ENCODE results near the gene DIP2C. TPM values are rescaled to one million over a fixed set of nuclear protein-coding genes. Genes with fewer than 3 reads are reported as not detected.

DIP2C gene
- polyA plus RNA-seq, 3 donors: 0.11 TPM; not detected in 2

DNA sequence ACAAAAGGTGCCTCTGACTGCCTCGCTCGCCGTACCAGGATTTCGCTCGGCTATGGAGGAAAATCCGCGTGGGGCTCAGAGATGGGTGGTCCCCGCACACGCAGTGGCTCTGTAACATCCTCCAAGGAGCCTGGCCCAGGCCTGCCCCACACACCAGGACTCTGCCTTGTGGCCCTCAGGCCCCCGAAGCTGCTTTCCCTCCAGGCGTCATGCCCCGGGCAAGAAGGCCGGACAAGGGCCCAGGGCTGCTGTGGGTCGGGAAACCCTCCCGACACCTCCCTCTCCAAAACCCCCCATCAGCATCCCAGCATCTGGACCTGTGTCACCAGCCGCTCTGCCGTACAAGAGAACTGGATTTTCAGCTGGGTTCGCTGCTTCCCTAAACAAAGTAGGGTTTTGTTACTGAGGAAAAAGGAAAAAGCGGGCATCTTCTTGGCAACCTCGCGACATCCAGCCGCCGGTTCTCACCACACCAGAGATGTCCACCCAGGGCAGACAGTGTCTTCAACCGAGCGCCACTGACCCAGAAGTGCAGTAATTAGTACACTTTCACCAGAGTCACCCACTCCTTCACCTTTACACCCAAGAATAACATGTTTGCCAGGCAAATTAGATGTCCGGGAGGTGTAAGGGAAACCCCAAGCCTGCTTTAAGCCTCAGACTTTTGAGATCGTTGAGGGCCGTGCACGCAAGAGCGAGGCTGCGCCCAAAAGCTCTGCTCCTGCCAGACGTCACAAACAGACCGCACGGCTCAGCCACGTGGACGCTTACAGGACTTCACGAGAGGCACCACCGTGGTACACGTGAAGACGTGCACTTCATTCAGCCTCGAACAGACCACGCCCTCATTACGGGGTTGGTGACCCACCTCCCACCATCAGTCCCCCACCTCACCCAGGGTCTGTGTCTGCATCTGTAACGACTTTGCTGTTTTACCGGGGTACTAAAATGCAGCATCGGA, 62.2 kb downstream of the DIP2C start:
- H3K4me1 ChIP-seq (ENCODE audit: control insufficient read depth in 1 of 2, insufficient read depth in 2 of 2, low read length in 2 of 2): no peaks in the 10 kb centered on the region
- H3K4me3 ChIP-seq (replicated peaks in 1 of 3; ENCODE audit: low read depth in 2 of 3, low read length in 3 of 3): no peak overlapping the region
- no peak overlapping the region for H3K27ac ChIP-seq (ENCODE audit: low read depth in 1 of 2, low read length in 2 of 2)
- TF ChIP-seq, protein P1, sequence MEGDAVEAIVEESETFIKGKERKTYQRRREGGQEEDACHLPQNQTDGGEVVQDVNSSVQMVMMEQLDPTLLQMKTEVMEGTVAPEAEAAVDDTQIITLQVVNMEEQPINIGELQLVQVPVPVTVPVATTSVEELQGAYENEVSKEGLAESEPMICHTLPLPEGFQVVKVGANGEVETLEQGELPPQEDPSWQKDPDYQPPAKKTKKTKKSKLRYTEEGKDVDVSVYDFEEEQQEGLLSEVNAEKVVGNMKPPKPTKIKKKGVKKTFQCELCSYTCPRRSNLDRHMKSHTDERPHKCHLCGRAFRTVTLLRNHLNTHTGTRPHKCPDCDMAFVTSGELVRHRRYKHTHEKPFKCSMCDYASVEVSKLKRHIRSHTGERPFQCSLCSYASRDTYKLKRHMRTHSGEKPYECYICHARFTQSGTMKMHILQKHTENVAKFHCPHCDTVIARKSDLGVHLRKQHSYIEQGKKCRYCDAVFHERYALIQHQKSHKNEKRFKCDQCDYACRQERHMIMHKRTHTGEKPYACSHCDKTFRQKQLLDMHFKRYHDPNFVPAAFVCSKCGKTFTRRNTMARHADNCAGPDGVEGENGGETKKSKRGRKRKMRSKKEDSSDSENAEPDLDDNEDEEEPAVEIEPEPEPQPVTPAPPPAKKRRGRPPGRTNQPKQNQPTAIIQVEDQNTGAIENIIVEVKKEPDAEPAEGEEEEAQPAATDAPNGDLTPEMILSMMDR (IDR thresholded peaks at IDR 0.05): no peak
- no peak for DNase-seq
- no peaks in the 10 kb centered on the region for H4K20me1 ChIP-seq (ENCODE audit: insufficient read depth, low read length)
- peaks cover 0 to 55% of the 10 kb centered on the region in 2 donors for H3K27me3 ChIP-seq (ENCODE audit: control insufficient read depth in 2 of 2, insufficient read depth in 2 of 2, low read length in 2 of 2)
- no peak overlapping the region for H3K4me2 ChIP-seq (replicated peaks; ENCODE audit: extremely low read depth, low read length, poor library complexity, severe bottlenecking)
- intact Hi-C loops (cut with micrococcal nuclease): no loop called here
- 89% methylated on average over 44 of the region's 46 CpGs for WGBS (ENCODE audit: insufficient coverage)
- no peak overlapping the region for H2AFZ ChIP-seq (ENCODE audit: insufficient read depth, low read depth, low read length, poor library complexity, severe bottlenecking)
- Mint-ChIP-seq H3K4me3 (peak overlapping the region in 1 of 2 donors; percentile 7), H3K27me3 (ENCODE audit: low read depth in 3 of 3) (peaks cover 42 to 74% (median 48%) of the 10 kb centered on the region in 3 donors), H3K9me3 (peaks cover 0 to 8% (median 3%) of the 10 kb centered on the region in 7 donors), H3K36me3 (no peaks in the 10 kb centered on the region), H3K27ac (peak overlapping the region in 2 of 7 donors; percentile 48 to 53), H3K4me1 (no peaks in the 10 kb centered on the region)
- H3K79me2 ChIP-seq (ENCODE audit: insufficient read depth, low read length): no peaks in the 10 kb centered on the region
- H3K9ac ChIP-seq (ENCODE audit: insufficient read depth, low read length, poor library complexity, severe bottlenecking): no peak overlapping the region
- H3K36me3 ChIP-seq (replicated peaks in 1 of 2; ENCODE audit: control insufficient read depth in 1 of 2, insufficient read depth in 2 of 2, low read length in 2 of 2): no peaks in the 10 kb centered on the region
- peaks cover 0 to 4% of the 10 kb centered on the region in 2 donors for H3K9me3 ChIP-seq (replicated peaks in 1 of 2; ENCODE audit: control insufficient read depth in 1 of 2, insufficient read depth in 1 of 2, low read length in 2 of 2)

DNA sequence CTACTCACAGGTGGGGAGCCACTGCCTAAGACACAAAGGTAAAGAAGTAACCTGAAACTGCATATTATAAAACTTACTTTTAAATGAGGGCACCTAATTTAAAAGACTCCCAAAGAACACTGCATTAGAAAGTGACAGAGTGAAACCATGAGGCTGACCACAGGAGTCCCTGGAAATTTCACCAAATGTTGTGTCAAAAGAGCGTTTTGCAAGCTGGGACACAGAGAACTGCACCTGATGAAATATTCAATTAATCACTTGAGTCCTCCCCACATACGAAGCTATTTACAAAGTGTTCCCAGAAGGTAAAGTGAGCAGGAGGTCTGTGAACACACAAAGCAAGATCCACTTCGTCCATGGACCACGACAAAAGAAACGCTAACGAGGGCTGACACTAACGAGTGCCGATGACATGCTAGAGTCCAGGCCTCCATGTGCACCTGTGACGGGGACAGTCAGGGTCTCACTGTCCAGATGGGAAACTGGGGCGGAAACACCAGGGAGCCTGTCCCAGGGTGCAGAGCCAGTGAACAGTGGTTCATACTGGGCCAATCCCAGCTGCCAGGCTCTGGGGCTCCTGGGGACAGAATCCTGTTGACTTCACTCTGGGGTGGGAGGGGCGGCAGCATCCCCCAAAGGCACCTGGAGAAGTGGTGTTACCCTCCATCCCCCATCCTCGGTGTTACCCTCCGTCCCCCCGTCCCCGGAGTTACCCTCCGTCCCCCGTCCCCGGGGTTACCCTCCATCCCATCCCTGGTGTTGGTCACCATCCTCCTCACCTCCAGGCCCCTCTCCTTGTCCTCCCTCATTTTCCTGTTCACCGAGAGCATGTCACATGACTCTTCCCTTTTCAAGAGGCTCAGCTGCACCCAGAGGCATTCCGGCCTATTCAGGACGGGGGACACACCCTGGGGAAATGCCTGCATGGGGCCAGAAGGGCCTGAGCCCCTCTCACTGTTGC, 63.4 kb downstream of the DIP2C start:
- intact Hi-C loops (cut with micrococcal nuclease): no loop called here
- Histone ChIP-seq H3K79me2 (ENCODE audit: insufficient read depth, low read length) (no peaks in the 10 kb centered on the region), H3K27me3 (ENCODE audit: control insufficient read depth in 2 of 2, insufficient read depth in 2 of 2, low read length in 2 of 2) (peaks cover 0 to 65% of the 10 kb centered on the region in 2 donors), H3K27ac (ENCODE audit: low read depth in 1 of 2, low read length in 2 of 2) (no peak overlapping the region), H3K4me1 (ENCODE audit: control insufficient read depth in 1 of 2, insufficient read depth in 2 of 2, low read length in 2 of 2) (no peaks in the 10 kb centered on the region), H3K4me2 (replicated peaks; ENCODE audit: extremely low read depth, low read length, poor library complexity, severe bottlenecking) (no peak overlapping the region), H2AFZ (ENCODE audit: insufficient read depth, low read depth, low read length, poor library complexity, severe bottlenecking) (no peak overlapping the region), H4K20me1 (ENCODE audit: insufficient read depth, low read length) (no peaks in the 10 kb centered on the region), H3K9me3 (replicated peaks in 1 of 2; ENCODE audit: control insufficient read depth in 1 of 2, insufficient read depth in 1 of 2, low read length in 2 of 2) (no peaks in the 10 kb centered on the region), H3K4me3 (replicated peaks in 1 of 3; ENCODE audit: low read depth in 2 of 3, low read length in 3 of 3) (no peak overlapping the region), H3K9ac (ENCODE audit: insufficient read depth, low read length, poor library complexity, severe bottlenecking) (no peak overlapping the region), H3K36me3 (replicated peaks in 1 of 2; ENCODE audit: control insufficient read depth in 1 of 2, insufficient read depth in 2 of 2, low read length in 2 of 2) (no peaks in the 10 kb centered on the region)
- 93% methylated on average over 18 of the region's 21 CpGs for WGBS (ENCODE audit: insufficient coverage)
- H3K27ac Mint-ChIP-seq: no peak overlapping the region
- no peak overlapping the region for H3K4me3 Mint-ChIP-seq
- peaks cover 0 to 4% (median 0%) of the 10 kb centered on the region in 7 donors for H3K9me3 Mint-ChIP-seq
- peaks cover 51 to 83% (median 57%) of the 10 kb centered on the region in 3 donors for H3K27me3 Mint-ChIP-seq (ENCODE audit: low read depth in 3 of 3)
- no peaks in the 10 kb centered on the region for H3K36me3 Mint-ChIP-seq
- TF ChIP-seq, protein P1 (IDR thresholded peaks at IDR 0.05): no peak
- DNase-seq: no peak
- peaks cover under 1% of the 10 kb centered on the region for H3K4me1 Mint-ChIP-seq

Data from CD14-positive monocyte (primary cell).